ENCODE measurements around the gene B4GALT4.

- no peak for TF ChIP-seq SMC3 (IDR thresholded peaks at IDR 0.05)
- no peak for TF ChIP-seq NR3C1 (IDR thresholded peaks at IDR 0.05)
- TF ChIP-seq CTCF (IDR thresholded peaks at IDR 0.05) = no peak
- TF ChIP-seq EP300 (IDR thresholded peaks at IDR 0.05) = no peak
- no peak for TF ChIP-seq JUN (IDR thresholded peaks at IDR 0.05)
Measured at GRCh38 chr3:119220198-119220597, 20.5 kb downstream of the B4GALT4 start.

All from A549 (cell line).